SK-N-SH (cell line): ENCODE data around the gene KLHL33.

Experiments used
- CTCF ChIP-seq: fragments of 200-600 bp; sonication (generic); IDR thresholded peaks from 2 replicates; pipeline ENCODE4 v1.6.1; 2017; ENCODE audit warnings: antibody characterized with exemption, mild to moderate bottlenecking, moderate library complexity
- EP300 ChIP-seq, 2 experiments: IDR thresholded peaks; 2 replicates each; pipeline versions ENCODE4 v1.4.0 to v1.6.1; 2012; ENCODE audit warnings: borderline replicate concordance in 1 of 2, low read depth in 1 of 2, low read length in 1 of 2
- EZH2phosphoT487 ChIP-seq: fragments of 200-600 bp; sonication (generic); IDR thresholded peaks from 2 replicates; pipeline ENCODE4 v1.6.1; 2017; ENCODE audit warnings: low read depth, mixed run types, mild to moderate bottlenecking, antibody characterized with exemption, moderate library complexity, borderline replicate concordance
- TAF1 ChIP-seq: IDR thresholded peaks from 2 replicates; pipeline ENCODE4 v1.6.1; 2012; ENCODE audit warnings: low read depth, mild to moderate bottlenecking, low read length, moderate library complexity, borderline replicate concordance
- TCF12 ChIP-seq: IDR thresholded peaks from 2 replicates; pipeline ENCODE4 v1.4.0; 2012
- TF ChIP-seq, protein P1 (sequence below): IDR thresholded peaks from 2 replicates; pipeline ENCODE4 v1.4.0; 2012; ENCODE audit warnings: low read depth
- TF ChIP-seq, protein P2 (sequence below): IDR thresholded peaks from 2 replicates; pipeline ENCODE4 v1.4.0; 2012; ENCODE audit warnings: low read depth, borderline replicate concordance

- TF ChIP-seq EZH2phosphoT487 (no peak), EP300 (IDR thresholded peaks at IDR 0.05; ENCODE audit: borderline replicate concordance in 1 of 2, low read depth in 1 of 2, low read length in 1 of 2) (no peak), CTCF (no peak), TCF12 (no peak), TAF1 (no peak)
- TF ChIP-seq, protein P1, sequence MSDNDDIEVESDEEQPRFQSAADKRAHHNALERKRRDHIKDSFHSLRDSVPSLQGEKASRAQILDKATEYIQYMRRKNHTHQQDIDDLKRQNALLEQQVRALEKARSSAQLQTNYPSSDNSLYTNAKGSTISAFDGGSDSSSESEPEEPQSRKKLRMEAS, result no peak
- TF ChIP-seq, protein P2, sequence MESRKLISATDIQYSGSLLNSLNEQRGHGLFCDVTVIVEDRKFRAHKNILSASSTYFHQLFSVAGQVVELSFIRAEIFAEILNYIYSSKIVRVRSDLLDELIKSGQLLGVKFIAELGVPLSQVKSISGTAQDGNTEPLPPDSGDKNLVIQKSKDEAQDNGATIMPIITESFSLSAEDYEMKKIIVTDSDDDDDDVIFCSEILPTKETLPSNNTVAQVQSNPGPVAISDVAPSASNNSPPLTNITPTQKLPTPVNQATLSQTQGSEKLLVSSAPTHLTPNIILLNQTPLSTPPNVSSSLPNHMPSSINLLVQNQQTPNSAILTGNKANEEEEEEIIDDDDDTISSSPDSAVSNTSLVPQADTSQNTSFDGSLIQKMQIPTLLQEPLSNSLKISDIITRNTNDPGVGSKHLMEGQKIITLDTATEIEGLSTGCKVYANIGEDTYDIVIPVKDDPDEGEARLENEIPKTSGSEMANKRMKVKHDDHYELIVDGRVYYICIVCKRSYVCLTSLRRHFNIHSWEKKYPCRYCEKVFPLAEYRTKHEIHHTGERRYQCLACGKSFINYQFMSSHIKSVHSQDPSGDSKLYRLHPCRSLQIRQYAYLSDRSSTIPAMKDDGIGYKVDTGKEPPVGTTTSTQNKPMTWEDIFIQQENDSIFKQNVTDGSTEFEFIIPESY, result no peak
These were observed 7.2 kb downstream of the KLHL33 start for GRCh38 chr14:20428802-20429201.
